AG09309 (cell line): ENCODE results near the gene CAPN7.

ENCODE experiments used
- DNase-seq: peaks from one replicate; pipeline ENCODE4 v3.0.0-alpha.2; 2010; ENCODE audit warnings: low read depth
- H3K4me3 ChIP-seq: 2 replicates; pipeline ENCODE4 v1.5.1; 2011; ENCODE audit warnings: mild to moderate bottlenecking, low read depth, low read length, moderate library complexity; ENCODE audit not compliant: control insufficient read depth
- CTCF ChIP-seq: IDR thresholded peaks from 2 replicates; pipeline ENCODE4 v1.5.1; 2011; ENCODE audit warnings: mild to moderate bottlenecking, low read depth, low read length, inconsistent platforms; ENCODE audit not compliant: insufficient read depth, control insufficient read depth; ENCODE audit errors: missing control alignments

CAPN7 gene

GRCh38 chr3:15299036-15299435 is 93.0 kb downstream of the CAPN7 start:
- DNase-seq, result no peak
- H3K4me3 ChIP-seq, result no peak overlapping the region
- no peak for TF ChIP-seq CTCF

- H3K4me3 ChIP-seq, result no peak overlapping the region
- no peak for TF ChIP-seq CTCF
- DNase-seq, result peak; percentile 50
Observed at GRCh38 chr3:15300323-15301078, 94.5 kb downstream of the CAPN7 start.

- H3K4me3 ChIP-seq, result no peak overlapping the region
- no peak for TF ChIP-seq CTCF
- no peak for DNase-seq
Observed at GRCh38 chr3:15301761-15302160, 95.7 kb downstream of the CAPN7 start.
